Fibroblast of skin of left quadriceps (primary cell): ENCODE measurements around the gene AMBRA1.

Source experiments
- DNase-seq, 2 experiments: peaks; one replicate each; pipeline ENCODE4 v3.0.0-alpha.2; 2013; ENCODE audit warnings: low read depth in 2 of 2

AMBRA1 gene

DNA sequence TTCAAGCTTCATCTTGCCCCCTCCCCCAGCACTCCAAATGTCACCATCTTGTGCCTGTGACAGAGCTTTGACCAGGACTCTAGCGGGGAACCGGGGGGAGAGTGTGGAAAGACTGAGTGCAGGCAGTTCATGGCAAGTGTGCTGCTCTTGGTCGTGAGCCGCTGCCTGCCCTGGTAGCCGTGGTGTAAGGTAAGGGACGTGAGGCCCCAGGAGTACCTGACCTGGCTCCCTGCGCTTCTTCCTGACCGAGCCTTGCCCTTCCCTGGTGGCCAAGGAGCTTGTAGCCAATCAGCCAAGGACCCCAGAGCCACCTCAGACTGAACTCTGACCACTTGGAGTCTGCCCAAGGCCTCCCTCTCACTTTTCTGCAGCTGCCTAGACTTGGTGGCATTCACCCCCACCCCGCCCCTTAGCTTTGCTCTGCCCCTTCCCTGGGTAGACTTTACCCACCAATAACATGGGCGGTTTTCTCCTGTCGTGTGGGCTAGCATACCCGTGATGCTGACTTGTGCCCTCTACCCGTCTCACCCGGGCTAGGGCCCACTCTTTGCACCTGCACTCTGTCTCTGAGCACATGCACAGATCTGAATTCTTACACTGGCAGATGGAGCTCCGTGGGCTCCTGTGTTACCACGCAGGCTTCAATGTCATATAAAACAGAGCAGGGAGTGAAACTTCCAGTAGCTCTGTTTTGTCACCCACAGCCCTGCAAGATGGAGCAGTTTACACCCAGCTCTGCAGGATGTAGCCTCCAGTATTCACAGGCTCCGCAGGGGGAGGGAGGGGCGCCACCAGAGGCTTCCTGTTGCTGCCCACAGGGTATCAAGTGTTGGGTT is 245.0 kb downstream of the AMBRA1 start:
- DNase-seq = no peak

- no peak for DNase-seq
Measured at GRCh38 chr11:46347637-46348311, 246.0 kb downstream of the AMBRA1 start.

DNA sequence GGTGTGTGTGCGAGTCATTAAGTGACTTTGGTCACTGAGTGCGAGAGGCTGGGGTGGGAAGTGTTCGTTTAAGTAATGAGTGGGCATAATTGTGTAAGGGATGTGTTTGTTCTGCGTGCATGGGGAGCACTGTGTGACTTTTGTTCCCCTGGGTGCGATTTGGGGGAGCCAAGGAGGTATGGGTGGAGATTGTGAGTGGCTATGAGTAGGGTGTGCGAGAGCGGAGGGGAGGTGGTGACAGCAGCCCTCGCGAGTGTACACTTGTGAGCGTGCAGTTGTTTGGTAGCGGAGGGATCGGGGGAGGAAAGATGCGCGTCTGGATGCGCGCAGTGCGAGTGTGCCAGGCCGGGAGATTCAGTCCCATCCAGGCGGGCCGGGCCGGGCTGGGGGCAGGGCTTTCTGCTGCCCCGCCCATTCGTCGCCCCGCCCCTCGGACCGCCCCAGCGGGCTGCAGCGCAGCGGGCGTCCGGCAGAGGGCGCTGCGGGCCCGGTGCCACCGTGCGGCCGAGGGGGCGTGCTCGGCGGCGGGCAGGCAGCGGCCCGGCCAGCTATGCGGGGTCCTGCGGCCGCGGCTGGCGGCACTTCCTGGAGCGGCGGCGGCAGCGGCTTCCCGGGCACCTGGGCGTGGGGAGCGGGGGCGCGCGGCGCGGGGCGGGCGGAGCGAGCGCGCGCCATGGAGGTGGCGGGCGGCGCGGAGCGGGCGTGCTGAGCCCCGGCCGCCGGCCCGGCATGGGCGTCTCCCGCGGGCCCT is 246.8 kb downstream of the AMBRA1 start, which contains the start of gene DGKZ:
TSS of gene DGKZ (plus strand) at position 578 of the 751 bp plus-strand sequence. CDS start 197 bp downstream, outside the sequence.
- peak; percentile 54 to 65 for DNase-seq
